ENCODE measurements around the gene ZBTB39.
"Not testable (repeated sequence)": the region's sequence is repeated elsewhere in the genome, so short reads cannot be mapped to it uniquely, and the experiment has no call there.

ZBTB39 gene

GRCh38 chr12:56978397-56979138, 27.8 kb downstream of the ZBTB39 start:
- DNase-seq, result no peak

GRCh38 chr12:56977361-56977760, 29.0 kb downstream of the ZBTB39 start:
- DNase-seq, result not testable (repeated sequence)

- not testable (repeated sequence) for DNase-seq
Observed at GRCh38 chr12:56974224-56974623, 32.1 kb downstream of the ZBTB39 start.

GRCh38 chr12:56968910-56969309, 37.4 kb downstream of the ZBTB39 start:
- DNase-seq, result not testable (repeated sequence)

- not testable (repeated sequence) for DNase-seq
Observed at GRCh38 chr12:56965997-56966642, 40.2 kb downstream of the ZBTB39 start.

- DNase-seq, result not testable (repeated sequence)
Observed at GRCh38 chr12:56965124-56965523, 41.2 kb downstream of the ZBTB39 start.

GRCh38 chr12:56963557-56963956, 42.8 kb downstream of the ZBTB39 start:
- DNase-seq, result not testable (repeated sequence)

GRCh38 chr12:56962247-56962646, 44.1 kb downstream of the ZBTB39 start:
- DNase-seq, result not testable (repeated sequence)

GRCh38 chr12:56958422-56958821, 47.9 kb downstream of the ZBTB39 start:
- DNase-seq, result no peak

- DNase-seq, result no peak
Observed at GRCh38 chr12:56957229-56958052, 48.9 kb downstream of the ZBTB39 start, which contains the start of gene RDH16. Gene RDH16 (minus strand): TSS chr12:56957608. CDS start chr12:56957462, 146 bp downstream.

GRCh38 chr12:56955631-56956256, 50.6 kb downstream of the ZBTB39 start:
- no peak for DNase-seq

GRCh38 chr12:56954958-56955355, 51.4 kb downstream of the ZBTB39 start:
- no peak for DNase-seq

GRCh38 chr12:56954057-56954957, 52.0 kb downstream of the ZBTB39 start:
- DNase-seq, result no peak

GRCh38 chr12:56953314-56953713, 53.0 kb downstream of the ZBTB39 start:
- no peak for DNase-seq

- no peak for DNase-seq
Observed at GRCh38 chr12:56951582-56952339, 54.6 kb downstream of the ZBTB39 start.

- DNase-seq, result no peak
Observed at GRCh38 chr12:56948881-56949280, 57.5 kb downstream of the ZBTB39 start.

All from NCI-H524 treated with DMSO at 0.1 percent for 48 hours (cell line).